A673 (cell line): ENCODE data around the gene OGG1.

Experiments
- EZH2 ChIP-seq: fragments of 200-600 bp; sonication (generic); IDR thresholded peaks from 2 replicates; pipeline ENCODE4 v1.6.1; 2017; ENCODE audit warnings: borderline replicate concordance, low read depth, mild to moderate bottlenecking, mixed read lengths, antibody characterized with exemption, low read length; ENCODE audit not compliant: poor library complexity, severe bottlenecking
- TF ChIP-seq, protein P1 (sequence below): fragments of 300-800, 200-600 bp; sonication (generic); conservative IDR thresholded peaks from 2 replicates; pipeline ENCODE4 v1.5.1; 2017; ENCODE audit warnings: low read depth, mild to moderate bottlenecking, antibody characterized with exemption, low read length, moderate library complexity, mixed read lengths

DNA sequence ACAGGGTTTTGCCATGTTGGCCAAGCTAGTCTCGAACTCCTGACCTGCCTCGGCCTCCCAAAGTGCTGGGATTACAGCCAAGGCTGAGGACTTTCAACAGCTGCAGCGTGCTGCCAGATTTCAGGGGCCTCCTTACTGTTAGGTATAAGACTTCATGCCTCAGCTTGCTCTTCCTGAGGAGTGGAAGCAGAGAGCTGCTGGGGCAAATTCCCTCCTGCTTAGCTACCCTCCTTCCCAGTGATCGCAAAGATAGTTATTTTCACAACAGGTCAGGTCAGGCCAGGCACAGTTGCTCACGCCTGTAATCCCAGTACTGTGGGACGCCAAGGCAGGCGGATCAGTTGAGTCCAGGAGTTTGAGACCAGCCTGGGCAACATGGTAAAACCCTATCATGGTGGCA, 48.7 kb upstream of the OGG1 start:
- TF ChIP-seq, protein P1, sequence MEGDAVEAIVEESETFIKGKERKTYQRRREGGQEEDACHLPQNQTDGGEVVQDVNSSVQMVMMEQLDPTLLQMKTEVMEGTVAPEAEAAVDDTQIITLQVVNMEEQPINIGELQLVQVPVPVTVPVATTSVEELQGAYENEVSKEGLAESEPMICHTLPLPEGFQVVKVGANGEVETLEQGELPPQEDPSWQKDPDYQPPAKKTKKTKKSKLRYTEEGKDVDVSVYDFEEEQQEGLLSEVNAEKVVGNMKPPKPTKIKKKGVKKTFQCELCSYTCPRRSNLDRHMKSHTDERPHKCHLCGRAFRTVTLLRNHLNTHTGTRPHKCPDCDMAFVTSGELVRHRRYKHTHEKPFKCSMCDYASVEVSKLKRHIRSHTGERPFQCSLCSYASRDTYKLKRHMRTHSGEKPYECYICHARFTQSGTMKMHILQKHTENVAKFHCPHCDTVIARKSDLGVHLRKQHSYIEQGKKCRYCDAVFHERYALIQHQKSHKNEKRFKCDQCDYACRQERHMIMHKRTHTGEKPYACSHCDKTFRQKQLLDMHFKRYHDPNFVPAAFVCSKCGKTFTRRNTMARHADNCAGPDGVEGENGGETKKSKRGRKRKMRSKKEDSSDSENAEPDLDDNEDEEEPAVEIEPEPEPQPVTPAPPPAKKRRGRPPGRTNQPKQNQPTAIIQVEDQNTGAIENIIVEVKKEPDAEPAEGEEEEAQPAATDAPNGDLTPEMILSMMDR: no peak
- no peak for TF ChIP-seq EZH2
